Omental fat pad (tissue), 4 donors: ENCODE measurements around the gene LTB4R. TPM values are rescaled to one million over a fixed set of nuclear protein-coding genes. Genes with fewer than 3 reads are reported as not detected.
A peak's percentile ranks its signal among the peaks of the same experiment; 100 is the strongest.
"Not testable (repeated sequence)": the region's sequence is repeated elsewhere in the genome, so short reads cannot be mapped to it uniquely, and the experiment has no call there.

Source experiments
- ATAC-seq: fragments of 150-250 bp; one replicate; pipeline ENCODE4 v1.9.1; 2016; ENCODE audit warnings: mild to moderate bottlenecking, moderate library complexity; ENCODE audit not compliant: low FRiP score
- DNase-seq: peaks from one replicate; pipeline ENCODE4 v3.0.0-alpha.2; 2019; ENCODE audit warnings: low spot score
- total RNA-seq, 4 donors: library from RNA; depleted of rRNA; stranded (reverse); fragments of >200 nt; gene quantifications; one replicate each; pipeline ENCODE4 v1.1.0, GENCODE V29; 2016
- TF ChIP-seq, protein P1 (sequence below), 3 donors: fragments of 450-650 bp; IDR thresholded peaks; one replicate each; pipeline ENCODE4 v1.5.1; 2016 to 2017; ENCODE audit warnings: antibody characterized with exemption in 3 of 3, mild to moderate bottlenecking in 3 of 3, moderate library complexity in 2 of 3

The LTB4R gene
- total RNA-seq, 4 donors from 2014 or later, result 5.0 to 16.7 (median 12.6) TPM

GRCh38 chr14:24325041-24325530 lies 13.8 kb downstream of the LTB4R start:
- no peak for DNase-seq
- TF ChIP-seq, protein P1, sequence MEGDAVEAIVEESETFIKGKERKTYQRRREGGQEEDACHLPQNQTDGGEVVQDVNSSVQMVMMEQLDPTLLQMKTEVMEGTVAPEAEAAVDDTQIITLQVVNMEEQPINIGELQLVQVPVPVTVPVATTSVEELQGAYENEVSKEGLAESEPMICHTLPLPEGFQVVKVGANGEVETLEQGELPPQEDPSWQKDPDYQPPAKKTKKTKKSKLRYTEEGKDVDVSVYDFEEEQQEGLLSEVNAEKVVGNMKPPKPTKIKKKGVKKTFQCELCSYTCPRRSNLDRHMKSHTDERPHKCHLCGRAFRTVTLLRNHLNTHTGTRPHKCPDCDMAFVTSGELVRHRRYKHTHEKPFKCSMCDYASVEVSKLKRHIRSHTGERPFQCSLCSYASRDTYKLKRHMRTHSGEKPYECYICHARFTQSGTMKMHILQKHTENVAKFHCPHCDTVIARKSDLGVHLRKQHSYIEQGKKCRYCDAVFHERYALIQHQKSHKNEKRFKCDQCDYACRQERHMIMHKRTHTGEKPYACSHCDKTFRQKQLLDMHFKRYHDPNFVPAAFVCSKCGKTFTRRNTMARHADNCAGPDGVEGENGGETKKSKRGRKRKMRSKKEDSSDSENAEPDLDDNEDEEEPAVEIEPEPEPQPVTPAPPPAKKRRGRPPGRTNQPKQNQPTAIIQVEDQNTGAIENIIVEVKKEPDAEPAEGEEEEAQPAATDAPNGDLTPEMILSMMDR (IDR thresholded peaks at IDR 0.05), result no peak
- no peak for ATAC-seq

DNA sequence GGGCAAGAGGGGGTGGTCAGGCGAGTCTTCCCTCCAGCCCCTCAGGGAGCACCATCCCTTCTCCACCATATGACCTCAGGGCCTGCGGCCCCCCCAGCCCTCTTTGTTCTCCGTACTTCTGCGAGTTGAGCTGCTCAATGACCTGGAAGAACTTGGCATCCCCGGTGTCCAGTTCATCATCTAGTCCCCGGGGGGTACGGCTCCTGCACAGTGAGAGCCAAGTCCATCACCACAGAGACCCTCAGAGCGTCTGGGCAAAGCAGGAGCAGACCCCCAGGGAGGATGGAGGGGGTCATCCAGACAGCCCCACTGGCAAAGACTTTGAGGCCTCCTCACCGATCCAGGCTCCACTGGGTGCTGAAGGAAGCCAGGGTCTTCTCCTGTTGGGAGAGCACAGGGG lies 14.7 kb downstream of the LTB4R start:
- DNase-seq, result no peak

GRCh38 chr14:24327303-24327702 lies 16.0 kb downstream of the LTB4R start:
- DNase-seq (no peak), ATAC-seq (no peak)
- TF ChIP-seq, protein P1 (IDR thresholded peaks at IDR 0.05), result no peak

More for the DNA sequence above, 14.7 kb downstream of the LTB4R start:
- TF ChIP-seq, protein P1 (IDR thresholded peaks at IDR 0.05), result no peak
- no peak for ATAC-seq

- not testable (repeated sequence) for DNase-seq, ATAC-seq
- TF ChIP-seq, protein P1 (IDR thresholded peaks at IDR 0.05), result peak in 1 of 3 donors; percentile 6
These were observed 16.6 kb downstream of the LTB4R start for GRCh38 chr14:24327914-24328313.

GRCh38 chr14:24329073-24329663 lies 17.9 kb downstream of the LTB4R start:
- DNase-seq, result no peak
- TF ChIP-seq, protein P1 (IDR thresholded peaks at IDR 0.05), result no peak
- no peak for ATAC-seq

- ATAC-seq (peak; percentile 6), DNase-seq (no peak)
- TF ChIP-seq, protein P1 (IDR thresholded peaks at IDR 0.05), result no peak
These were observed 18.4 kb downstream of the LTB4R start for GRCh38 chr14:24329736-24330135.
